Keratinocyte (primary cell): ENCODE measurements around the gene GNAS-AS1. TPM values are rescaled to one million over a fixed set of nuclear protein-coding genes. Genes with fewer than 3 reads are reported as not detected.

Source experiments
- DNase-seq: peaks from one replicate; pipeline ENCODE4 v3.0.0-alpha.2; 2011; ENCODE audit warnings: low read depth, missing footprints, low spot score
- FAIRE-seq: peaks from 2 replicates; lab custom pipeline; 2011; peaks lifted over from hg19 to GRCh38; lab: Jason Lieb, UNC
- H2AFZ ChIP-seq: 2 replicates; pipeline ENCODE4 v1.6.0; 2012; ENCODE audit warnings: low read length, control low read depth, inconsistent platforms; ENCODE audit not compliant: control insufficient read depth
- H3K27ac ChIP-seq: 2 replicates; pipeline ENCODE4 v1.5.1; 2011; ENCODE audit warnings: low read length; ENCODE audit not compliant: control insufficient read depth, insufficient read depth
- H3K27me3 ChIP-seq: 3 replicates; pipeline ENCODE4 v1.6.0; 2011; ENCODE audit warnings: low read length; ENCODE audit not compliant: control insufficient read depth, insufficient read depth; ENCODE audit errors: extremely low read depth
- H3K36me3 ChIP-seq, 2 experiments: 2 replicates in 1 of 2; 3 replicates in 1 of 2; pipeline ENCODE4 v1.5.1; 2011; ENCODE audit warnings: low read length in 2 of 2, mild to moderate bottlenecking in 1 of 2; ENCODE audit not compliant: control insufficient read depth in 2 of 2, insufficient read depth in 2 of 2; ENCODE audit errors: extremely low read depth in 1 of 2
- H3K4me1 ChIP-seq: 3 replicates; pipeline ENCODE4 v1.5.1; 2011; ENCODE audit warnings: low read length; ENCODE audit not compliant: control insufficient read depth, insufficient read depth; ENCODE audit errors: extremely low read depth
- H3K4me2 ChIP-seq: 3 replicates; pipeline ENCODE4 v1.6.0; 2011; ENCODE audit warnings: low read depth, low read length; ENCODE audit not compliant: control insufficient read depth, insufficient read depth; ENCODE audit errors: extremely low read depth
- H3K4me3 ChIP-seq, 3 experiments: fragments of 200-600 bp in 1 of 3; sonication (generic) in 1 of 3; 2 replicates in 2 of 3; 3 replicates in 1 of 3; pipeline ENCODE4 v1.5.1; 2011 to 2016; ENCODE audit warnings: low read length in 3 of 3, mild to moderate bottlenecking in 3 of 3, control low read depth in 2 of 3, inconsistent platforms in 1 of 3, low read depth in 1 of 3, mixed read lengths in 1 of 3, mixed run types in 1 of 3, moderate library complexity in 1 of 3; ENCODE audit not compliant: control insufficient read depth in 2 of 3, insufficient read depth in 2 of 3; ENCODE audit errors: extremely low read depth in 1 of 3
- H3K79me2 ChIP-seq: 2 replicates; pipeline ENCODE4 v1.6.0; 2012; ENCODE audit warnings: low read length; ENCODE audit not compliant: control insufficient read depth, insufficient read depth
- H3K9ac ChIP-seq: 3 replicates; pipeline ENCODE4 v1.6.0; 2011; ENCODE audit warnings: low read length; ENCODE audit not compliant: control insufficient read depth, insufficient read depth; ENCODE audit errors: extremely low read depth
- H3K9me1 ChIP-seq: 3 replicates; pipeline ENCODE4 v1.6.0; 2011; ENCODE audit warnings: low read length; ENCODE audit not compliant: control insufficient read depth, insufficient read depth; ENCODE audit errors: extremely low read depth
- H3K9me3 ChIP-seq: 2 replicates; pipeline ENCODE4 v1.5.1; 2012; ENCODE audit warnings: low read depth, low read length; ENCODE audit not compliant: control insufficient read depth
- H4K20me1 ChIP-seq: 3 replicates; pipeline ENCODE4 v1.6.0; 2011; ENCODE audit warnings: low read length; ENCODE audit not compliant: control insufficient read depth, insufficient read depth; ENCODE audit errors: extremely low read depth
- CTCF ChIP-seq, 3 experiments: IDR thresholded peaks in 1 of 3; conservative IDR thresholded peaks in 1 of 3; optimal IDR thresholded peaks in 1 of 3; 2 replicates in 2 of 3; 3 replicates in 1 of 3; pipeline versions ENCODE3 to v1.5.1; 2011; ENCODE audit warnings: low read length in 3 of 3, mild to moderate bottlenecking in 3 of 3, moderate library complexity in 2 of 3, control low read depth in 1 of 3, inconsistent platforms in 1 of 3; ENCODE audit not compliant: insufficient read depth in 2 of 3; ENCODE audit errors: extremely low read depth in 1 of 3
- EZH2 ChIP-seq: IDR thresholded peaks from one replicate; pipeline ENCODE4 v1.6.1; 2012; ENCODE audit warnings: inconsistent platforms, mild to moderate bottlenecking, low read length, moderate library complexity
- dilution Hi-C: fragments of 300-500 bp; cut with MboI; formaldehyde crosslinking; loops from one replicate; pipeline ENCODE4 v1.7.0; 2020; ENCODE audit warnings: low sequenced_read_pairs; ENCODE audit not compliant: extremely low pct_ligation_motif_present
- polyA plus RNA-seq, 5 experiments: library from polyadenylated mRNA; depleted of rRNA in 3 of 5; stranded (reverse) in 3 of 5; stranded (forward) in 1 of 5; unstranded in 1 of 5; fragments of >200 nt; gene quantifications; 1 replicate in 1 of 5; 2 replicates in 3 of 5; 3 replicates in 1 of 5; pipeline versions ENCODE4 v1.2.1 to v1.2.3, GENCODE V29; 2011 to 2012; ENCODE audit warnings: missing spikeins in 2 of 5, low read depth in 1 of 5, low replicate concordance in 1 of 5

The GNAS-AS1 gene
- polyA plus RNA-seq, 1 donor (not counting 4 experiments of a cell fraction or from before 2014, with no cell fraction given): 0.31 TPM

- no peak overlapping the region for H3K27ac ChIP-seq
- no peaks in the 10 kb centered on the region for H3K27me3 ChIP-seq
- no peak overlapping the region for H3K4me3 ChIP-seq
- peaks cover 88% of the 10 kb centered on the region for H3K79me2 ChIP-seq
- no peak overlapping the region for H3K9ac ChIP-seq
- no peaks in the 10 kb centered on the region for H3K9me3 ChIP-seq
- H3K4me1 ChIP-seq: peaks cover 20% of the 10 kb centered on the region
- FAIRE-seq (no peak), DNase-seq (no peak)
- dilution Hi-C loops: no loop called here
- no peak overlapping the region for H2AFZ ChIP-seq
- TF ChIP-seq CTCF (optimal IDR thresholded peaks at IDR 0.05 in 1 of 3, IDR thresholded peaks at IDR 0.05 in 1 of 3, conservative IDR thresholded peaks at IDR 0.05 in 1 of 3; ENCODE audit: extremely low read depth in 1 of 3, insufficient read depth in 2 of 3, low read length in 3 of 3) (no peak), EZH2 (no peak)
- H3K9me1 ChIP-seq: no peaks in the 10 kb centered on the region
- peaks cover 16% of the 10 kb centered on the region for H4K20me1 ChIP-seq
- peaks cover 14 to 16% of the 10 kb centered on the region in 2 experiments for H3K36me3 ChIP-seq
- peak overlapping the region; percentile 70 for H3K4me2 ChIP-seq
Measured at GRCh38 chr20:58895448-58896180, 44.9 kb upstream of the GNAS-AS1 start.

GRCh38 chr20:58894652-58895447, 44.1 kb upstream of the GNAS-AS1 start:
- Histone ChIP-seq H3K4me3 (peak overlapping the region in 1 of 3 experiments; percentile 33), H3K79me2 (peaks cover 83% of the 10 kb centered on the region), H3K9me1 (no peaks in the 10 kb centered on the region), H2AFZ (no peak overlapping the region), H3K4me1 (peaks cover 20% of the 10 kb centered on the region), H3K27me3 (no peaks in the 10 kb centered on the region), H4K20me1 (peaks cover 16% of the 10 kb centered on the region), H3K4me2 (peak overlapping the region; percentile 70), H3K27ac (peak overlapping the region; percentile 39), H3K9me3 (no peaks in the 10 kb centered on the region), H3K36me3 (peaks cover 12 to 16% of the 10 kb centered on the region in 2 experiments), H3K9ac (peak overlapping the region; percentile 25)
- FAIRE-seq (no peak), DNase-seq (no peak)
- TF ChIP-seq EZH2 (no peak), CTCF (optimal IDR thresholded peaks at IDR 0.05 in 1 of 3, IDR thresholded peaks at IDR 0.05 in 1 of 3, conservative IDR thresholded peaks at IDR 0.05 in 1 of 3; ENCODE audit: extremely low read depth in 1 of 3, insufficient read depth in 2 of 3, low read length in 3 of 3) (no peak)
- dilution Hi-C loops: no loop called here
